ENCODE measurements around the gene LRRFIP2.

DNA sequence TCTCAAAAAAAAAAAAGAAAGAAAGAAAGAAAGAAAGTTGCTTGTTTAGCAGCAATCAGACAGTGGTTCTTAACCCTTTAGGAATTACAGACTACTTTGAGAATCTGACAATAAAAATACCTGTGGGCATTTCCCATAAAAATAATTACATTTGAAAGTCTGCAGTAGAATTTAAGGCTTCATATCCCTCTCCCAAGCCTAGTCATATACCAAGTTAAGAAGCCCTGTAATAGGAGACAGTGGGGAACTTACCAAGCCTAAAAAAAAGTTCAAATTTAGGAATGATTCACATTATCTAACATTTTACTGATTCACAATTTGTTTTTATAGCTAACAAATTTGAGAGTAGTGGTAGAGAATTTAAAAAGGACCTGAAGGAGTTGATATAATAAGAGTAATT is 47.5 kb downstream of the LRRFIP2 start:
- TF ChIP-seq, protein P1, sequence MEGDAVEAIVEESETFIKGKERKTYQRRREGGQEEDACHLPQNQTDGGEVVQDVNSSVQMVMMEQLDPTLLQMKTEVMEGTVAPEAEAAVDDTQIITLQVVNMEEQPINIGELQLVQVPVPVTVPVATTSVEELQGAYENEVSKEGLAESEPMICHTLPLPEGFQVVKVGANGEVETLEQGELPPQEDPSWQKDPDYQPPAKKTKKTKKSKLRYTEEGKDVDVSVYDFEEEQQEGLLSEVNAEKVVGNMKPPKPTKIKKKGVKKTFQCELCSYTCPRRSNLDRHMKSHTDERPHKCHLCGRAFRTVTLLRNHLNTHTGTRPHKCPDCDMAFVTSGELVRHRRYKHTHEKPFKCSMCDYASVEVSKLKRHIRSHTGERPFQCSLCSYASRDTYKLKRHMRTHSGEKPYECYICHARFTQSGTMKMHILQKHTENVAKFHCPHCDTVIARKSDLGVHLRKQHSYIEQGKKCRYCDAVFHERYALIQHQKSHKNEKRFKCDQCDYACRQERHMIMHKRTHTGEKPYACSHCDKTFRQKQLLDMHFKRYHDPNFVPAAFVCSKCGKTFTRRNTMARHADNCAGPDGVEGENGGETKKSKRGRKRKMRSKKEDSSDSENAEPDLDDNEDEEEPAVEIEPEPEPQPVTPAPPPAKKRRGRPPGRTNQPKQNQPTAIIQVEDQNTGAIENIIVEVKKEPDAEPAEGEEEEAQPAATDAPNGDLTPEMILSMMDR (IDR thresholded peaks at IDR 0.05; ENCODE audit: insufficient read depth, low read length) = no peak
- no peak for TF ChIP-seq POLR2AphosphoS5 (IDR thresholded peaks at IDR 0.05; ENCODE audit: low read depth)
- no peak for TF ChIP-seq GABPA (IDR thresholded peaks at IDR 0.05; ENCODE audit: low read depth)
- TF ChIP-seq, protein P2, sequence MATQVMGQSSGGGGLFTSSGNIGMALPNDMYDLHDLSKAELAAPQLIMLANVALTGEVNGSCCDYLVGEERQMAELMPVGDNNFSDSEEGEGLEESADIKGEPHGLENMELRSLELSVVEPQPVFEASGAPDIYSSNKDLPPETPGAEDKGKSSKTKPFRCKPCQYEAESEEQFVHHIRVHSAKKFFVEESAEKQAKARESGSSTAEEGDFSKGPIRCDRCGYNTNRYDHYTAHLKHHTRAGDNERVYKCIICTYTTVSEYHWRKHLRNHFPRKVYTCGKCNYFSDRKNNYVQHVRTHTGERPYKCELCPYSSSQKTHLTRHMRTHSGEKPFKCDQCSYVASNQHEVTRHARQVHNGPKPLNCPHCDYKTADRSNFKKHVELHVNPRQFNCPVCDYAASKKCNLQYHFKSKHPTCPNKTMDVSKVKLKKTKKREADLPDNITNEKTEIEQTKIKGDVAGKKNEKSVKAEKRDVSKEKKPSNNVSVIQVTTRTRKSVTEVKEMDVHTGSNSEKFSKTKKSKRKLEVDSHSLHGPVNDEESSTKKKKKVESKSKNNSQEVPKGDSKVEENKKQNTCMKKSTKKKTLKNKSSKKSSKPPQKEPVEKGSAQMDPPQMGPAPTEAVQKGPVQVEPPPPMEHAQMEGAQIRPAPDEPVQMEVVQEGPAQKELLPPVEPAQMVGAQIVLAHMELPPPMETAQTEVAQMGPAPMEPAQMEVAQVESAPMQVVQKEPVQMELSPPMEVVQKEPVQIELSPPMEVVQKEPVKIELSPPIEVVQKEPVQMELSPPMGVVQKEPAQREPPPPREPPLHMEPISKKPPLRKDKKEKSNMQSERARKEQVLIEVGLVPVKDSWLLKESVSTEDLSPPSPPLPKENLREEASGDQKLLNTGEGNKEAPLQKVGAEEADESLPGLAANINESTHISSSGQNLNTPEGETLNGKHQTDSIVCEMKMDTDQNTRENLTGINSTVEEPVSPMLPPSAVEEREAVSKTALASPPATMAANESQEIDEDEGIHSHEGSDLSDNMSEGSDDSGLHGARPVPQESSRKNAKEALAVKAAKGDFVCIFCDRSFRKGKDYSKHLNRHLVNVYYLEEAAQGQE (IDR thresholded peaks at IDR 0.05; ENCODE audit: insufficient replicate concordance, low read depth) = no peak

Data from HL-60 (cell line).